GM19239 (cell line): ENCODE data around the gene LUM.
"Not testable (repeated sequence)": the region's sequence is repeated elsewhere in the genome, so short reads cannot be mapped to it uniquely, and the experiment has no call there.

ENCODE experiments used
- DNase-seq: peaks from one replicate; pipeline ENCODE4 v3.0.0; 2011; ENCODE audit warnings: low spot score; ENCODE audit not compliant: insufficient read length
- FAIRE-seq: peaks from 2 replicates; lab custom pipeline; 2011; peaks lifted over from hg19 to GRCh38; lab: Jason Lieb, UNC

LUM gene

DNA sequence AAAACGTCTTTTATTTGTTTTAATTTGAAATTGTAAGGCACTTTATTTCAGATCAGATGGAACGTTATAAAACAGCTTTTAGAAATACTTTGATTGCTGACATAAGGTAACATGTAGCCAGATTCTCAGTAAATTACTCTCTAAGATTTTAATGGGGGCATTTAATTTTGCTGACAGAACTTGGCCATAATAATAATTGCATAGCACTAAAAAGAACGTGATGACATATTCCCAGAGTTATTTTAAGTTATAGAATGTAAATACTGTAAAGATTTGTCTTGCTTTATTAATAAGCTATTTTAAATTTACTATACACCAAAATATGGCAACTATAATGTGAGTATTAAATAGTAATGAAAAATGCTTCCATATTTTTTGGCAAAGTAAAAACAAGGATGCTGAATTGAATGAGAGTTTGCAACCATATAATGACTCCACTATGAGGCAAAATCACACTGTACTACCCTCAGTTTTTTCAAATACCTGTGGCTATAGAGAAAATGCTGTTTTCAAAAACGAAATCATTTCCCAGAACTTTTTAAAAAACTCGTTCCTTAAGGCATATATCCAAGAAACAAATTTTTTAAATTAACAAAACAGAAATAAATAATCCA is 876 bp downstream of the LUM start:
- FAIRE-seq (no peak), DNase-seq (no peak)

DNA sequence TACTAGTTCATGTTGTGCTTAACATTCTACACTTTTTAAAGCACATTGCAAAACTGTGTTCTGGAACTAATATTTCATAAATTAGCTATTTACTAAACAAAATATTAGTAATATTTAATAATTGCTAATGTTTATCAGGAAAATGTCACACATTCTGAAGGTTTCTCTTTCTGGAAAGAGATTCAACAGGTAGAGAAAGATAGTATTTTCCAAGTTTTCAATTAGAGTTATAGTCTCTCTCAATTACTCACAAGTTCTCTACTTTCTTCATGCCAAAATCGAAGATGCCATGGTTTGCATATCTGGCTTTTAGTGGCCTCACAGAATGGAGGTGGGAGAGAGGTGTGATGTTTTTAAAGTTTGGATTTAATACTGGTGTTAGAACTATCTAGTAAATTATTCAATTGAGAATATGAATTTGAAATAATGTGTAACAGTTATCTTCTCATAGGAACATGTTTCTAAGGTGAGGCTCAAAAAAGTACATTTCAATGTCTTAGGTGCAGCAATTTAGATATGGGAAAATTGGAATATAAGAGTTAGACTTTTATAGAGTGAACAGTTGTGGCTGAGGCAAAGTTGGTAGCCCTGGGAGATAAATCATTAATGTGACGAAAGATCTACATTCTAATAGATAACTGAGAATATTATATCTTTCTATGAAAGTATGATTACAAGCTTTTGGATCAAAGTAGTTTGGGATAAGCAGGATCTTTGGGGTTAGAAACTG is 1.5 kb downstream of the LUM start:
- FAIRE-seq (no peak), DNase-seq (no peak)

GRCh38 chr12:91109148-91109564 is 2.1 kb downstream of the LUM start:
- DNase-seq (no peak), FAIRE-seq (peak; percentile 44)

- FAIRE-seq (no peak), DNase-seq (no peak)
Observed at GRCh38 chr12:91108196-91108755, 3.0 kb downstream of the LUM start.

DNA sequence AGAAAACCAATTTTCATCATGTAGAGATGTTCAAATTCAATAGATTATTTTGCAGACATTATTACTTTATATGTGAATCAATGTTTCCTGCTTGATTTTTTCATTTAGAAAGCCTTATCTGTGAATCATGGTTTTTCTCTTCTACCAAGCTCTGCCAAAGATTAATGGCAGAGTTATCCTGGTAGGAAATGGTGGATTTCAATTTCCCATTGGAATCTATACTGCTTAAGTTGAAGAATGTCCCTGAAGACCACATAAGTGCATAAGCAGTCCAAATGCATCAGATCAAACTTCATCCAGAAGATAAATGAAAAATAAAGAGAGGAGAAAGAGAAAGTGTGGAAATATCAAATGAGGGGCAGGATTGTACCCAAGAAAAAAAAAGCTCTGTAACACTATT is 5.0 kb downstream of the LUM start:
- no peak for FAIRE-seq

GRCh38 chr12:91105807-91106206 is 5.5 kb downstream of the LUM start:
- FAIRE-seq (no peak), DNase-seq (no peak)

More for the DNA sequence above, 5.0 kb downstream of the LUM start:
- no peak for DNase-seq

DNA sequence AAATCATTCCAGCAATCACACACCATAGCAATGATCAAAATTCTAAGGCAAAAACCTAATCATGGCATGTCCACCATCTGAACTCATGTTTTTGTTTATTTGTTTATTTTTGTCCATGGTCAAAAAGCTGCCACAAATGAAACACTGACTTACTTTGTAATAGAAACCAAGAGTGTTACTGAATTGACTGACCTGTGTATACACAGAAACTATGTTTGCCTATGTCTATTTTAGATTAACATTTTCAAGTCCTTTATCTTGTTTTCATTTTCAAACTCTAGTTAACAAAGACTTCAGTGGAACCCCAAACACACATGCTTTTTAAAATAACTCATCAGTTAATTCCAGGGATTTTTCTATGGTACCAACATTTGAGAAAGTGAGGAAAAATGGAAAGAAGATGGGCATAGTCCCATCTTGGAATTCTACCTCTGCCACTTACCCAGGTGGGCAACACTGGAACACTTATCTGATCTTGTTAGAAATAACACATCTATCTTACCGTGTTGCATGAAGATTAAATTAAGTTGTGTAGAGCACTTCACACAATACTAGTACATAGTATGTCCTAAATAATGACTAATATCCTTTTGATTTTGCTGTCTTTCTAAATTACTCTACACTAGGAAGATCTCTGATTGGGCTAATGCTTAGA is 6.4 kb downstream of the LUM start:
- no peak for DNase-seq
- FAIRE-seq, result no peak

DNA sequence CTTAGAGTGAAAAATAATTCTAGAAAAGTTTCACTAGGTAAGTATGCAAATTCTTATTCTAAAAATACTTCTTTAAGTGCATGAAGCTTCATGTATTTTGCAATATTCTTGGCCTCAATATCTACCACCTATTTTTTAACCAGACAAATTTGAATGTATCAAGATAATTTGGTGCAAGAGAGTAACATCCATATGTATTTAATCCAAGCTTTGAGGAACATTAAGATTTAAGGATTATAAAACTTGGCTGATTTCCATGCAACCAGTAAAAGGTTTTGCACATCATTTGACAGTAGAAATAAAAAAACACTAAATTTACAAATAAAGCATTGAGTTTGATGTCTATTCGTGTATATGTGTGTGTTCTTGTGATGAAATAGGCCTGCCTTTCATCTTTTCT is 7.7 kb downstream of the LUM start:
- FAIRE-seq (no peak), DNase-seq (no peak)

- no peak for FAIRE-seq
- no peak for DNase-seq
Observed at GRCh38 chr12:91103101-91103500, 8.2 kb downstream of the LUM start.

DNA sequence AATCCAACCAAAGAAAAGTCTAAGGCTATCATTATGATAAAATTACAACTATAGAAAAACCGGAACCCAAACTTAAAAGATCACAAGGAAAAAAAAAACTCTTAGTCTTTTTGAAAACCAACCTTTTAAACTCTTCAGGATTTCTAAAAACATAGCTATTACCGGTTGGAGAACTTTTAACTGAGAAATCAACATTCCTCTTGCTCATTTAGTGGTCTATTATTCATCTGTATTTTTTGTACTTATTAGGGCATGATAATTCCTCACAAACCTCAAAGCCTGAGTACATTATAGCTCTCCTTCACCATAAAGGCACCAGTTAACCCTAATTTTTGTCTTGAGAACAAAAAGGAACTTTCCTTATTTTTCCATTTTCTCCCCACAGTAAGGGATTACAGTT is 10.4 kb downstream of the LUM start:
- FAIRE-seq (no peak), DNase-seq (no peak)

GRCh38 chr12:91099836-91100235 is 11.5 kb downstream of the LUM start:
- FAIRE-seq (no peak), DNase-seq (no peak)

DNA sequence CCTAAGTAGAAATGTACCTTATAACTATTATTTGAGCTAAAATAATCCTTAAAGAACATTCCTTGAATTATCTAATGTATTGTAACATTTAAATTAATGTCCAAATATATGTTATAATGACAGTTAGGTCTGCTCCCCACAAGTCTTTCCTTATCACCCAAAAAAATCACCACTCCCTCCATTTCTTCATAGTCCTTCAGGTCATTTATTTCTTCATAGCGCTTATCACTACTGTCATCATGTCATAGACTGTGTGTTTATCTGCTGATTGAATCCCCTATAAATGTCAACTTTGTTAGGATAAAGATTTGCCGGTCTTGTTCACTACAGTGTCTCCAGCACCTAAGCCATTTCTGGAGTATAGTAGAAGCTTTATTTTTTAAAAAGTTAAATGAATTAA is 12.0 kb downstream of the LUM start:
- no peak for FAIRE-seq
- DNase-seq, result no peak

DNA sequence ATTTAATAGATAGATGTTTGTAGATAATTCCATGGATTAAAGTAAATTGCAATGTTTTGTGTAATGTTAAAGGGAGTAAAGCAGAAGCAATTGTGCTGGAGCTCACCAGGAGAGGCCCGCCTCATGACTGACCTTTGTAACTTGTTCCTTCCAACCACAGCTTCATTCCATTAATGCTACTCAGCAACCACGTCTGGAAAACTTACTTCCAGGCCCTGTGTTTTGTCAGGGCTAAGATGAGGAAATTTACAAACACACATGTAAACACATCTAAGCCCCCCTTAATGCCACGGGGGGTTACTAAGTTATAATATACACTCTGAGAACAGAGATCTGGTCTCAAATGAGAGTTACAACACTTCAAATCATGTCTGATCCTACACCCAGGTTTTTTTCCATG is 12.4 kb downstream of the LUM start:
- FAIRE-seq, result no peak
- DNase-seq, result no peak

- DNase-seq (no peak), FAIRE-seq (no peak)
Observed at GRCh38 chr12:91098461-91098860, 12.8 kb downstream of the LUM start.

DNA sequence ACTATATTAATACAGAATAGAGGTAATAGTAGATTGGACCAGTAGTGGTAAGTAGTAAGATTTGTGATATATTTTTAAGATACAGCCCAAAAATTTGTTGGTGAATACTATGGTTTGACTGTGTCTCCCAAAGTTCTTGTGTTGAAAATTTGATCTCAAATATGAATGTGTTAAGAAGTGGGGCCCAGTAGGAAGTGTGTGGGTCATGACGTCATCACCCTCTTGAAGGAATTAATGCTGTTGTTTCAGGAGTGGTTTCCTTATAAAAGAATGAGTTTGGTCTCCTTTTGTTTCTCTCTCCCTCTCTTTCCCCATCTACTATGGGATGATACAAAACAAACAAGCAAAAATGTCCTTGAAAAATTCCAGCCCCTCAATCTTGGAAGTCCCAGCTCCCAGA is 16.3 kb downstream of the LUM start:
- no peak for DNase-seq
- FAIRE-seq, result no peak

DNA sequence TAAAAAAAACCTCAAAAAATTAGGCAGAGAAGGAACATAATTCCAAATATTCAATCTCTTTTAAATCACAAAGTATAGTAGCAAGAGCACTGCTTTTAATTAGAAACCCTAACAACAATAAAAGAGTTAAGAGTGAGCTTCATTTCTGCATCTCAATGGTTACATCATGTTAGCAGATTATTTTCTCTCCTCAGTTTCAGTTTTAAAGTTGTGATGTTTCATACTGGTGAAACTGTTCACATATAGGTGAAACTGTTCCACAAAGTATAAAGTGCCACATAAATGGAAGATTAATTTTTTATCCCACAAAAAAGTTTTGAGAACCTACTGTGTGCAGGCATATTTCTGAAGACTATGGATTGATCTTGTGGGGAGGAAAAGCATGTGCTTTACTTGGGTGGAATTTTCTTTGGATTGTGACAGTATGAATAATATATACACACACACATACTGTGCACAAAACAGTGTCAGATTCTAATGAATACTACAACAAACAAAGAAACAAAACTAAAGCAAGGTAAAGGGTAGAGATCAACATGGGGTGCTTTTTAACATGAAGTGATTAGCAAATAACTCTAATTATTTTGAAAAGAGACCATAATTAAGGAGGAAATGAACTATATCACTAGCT is 17.1 kb downstream of the LUM start:
- FAIRE-seq (no peak), DNase-seq (no peak)

DNA sequence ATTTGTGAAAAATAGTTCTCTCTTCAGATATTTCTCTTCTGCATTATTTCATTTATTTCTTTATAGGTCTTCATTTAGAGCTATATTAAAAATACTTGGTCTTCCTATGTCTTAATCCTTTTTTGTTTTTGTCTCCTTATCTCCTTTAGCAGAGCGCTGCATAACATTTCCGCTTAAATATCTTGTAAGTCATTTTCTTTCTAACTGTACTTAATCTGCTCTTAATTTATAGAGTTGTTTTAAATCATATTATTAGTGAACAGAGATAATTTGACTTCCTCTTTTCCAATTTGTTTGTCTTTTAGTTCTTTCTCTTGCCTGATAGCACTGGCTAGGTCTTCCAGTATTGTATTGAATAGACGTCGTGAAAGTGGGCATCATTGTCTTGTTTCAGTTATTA is 18.0 kb downstream of the LUM start:
- FAIRE-seq, result no peak
- DNase-seq, result no peak

- DNase-seq (no peak), FAIRE-seq (no peak)
Observed at GRCh38 chr12:91091916-91092715, 19.2 kb downstream of the LUM start.

DNA sequence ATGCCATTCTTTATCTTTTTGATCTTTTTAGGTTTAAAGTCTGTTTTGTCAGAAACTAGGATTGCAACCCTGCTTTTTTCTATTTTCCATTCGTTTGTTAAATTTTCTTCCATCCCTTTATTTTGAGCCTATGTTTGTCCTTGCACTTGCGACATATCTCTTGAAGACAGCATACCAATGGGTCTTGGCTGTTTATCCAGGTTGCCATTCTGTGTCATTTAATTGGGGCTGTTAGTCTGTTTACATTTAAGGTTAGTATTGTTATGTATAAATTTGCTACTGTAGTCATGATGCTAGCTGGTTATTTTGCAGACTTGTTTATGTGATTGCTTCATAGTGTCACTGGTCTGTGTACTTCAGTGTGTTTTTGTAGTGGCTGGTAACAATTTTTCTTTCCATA is 21.3 kb downstream of the LUM start:
- not testable (repeated sequence) for FAIRE-seq, DNase-seq

DNA sequence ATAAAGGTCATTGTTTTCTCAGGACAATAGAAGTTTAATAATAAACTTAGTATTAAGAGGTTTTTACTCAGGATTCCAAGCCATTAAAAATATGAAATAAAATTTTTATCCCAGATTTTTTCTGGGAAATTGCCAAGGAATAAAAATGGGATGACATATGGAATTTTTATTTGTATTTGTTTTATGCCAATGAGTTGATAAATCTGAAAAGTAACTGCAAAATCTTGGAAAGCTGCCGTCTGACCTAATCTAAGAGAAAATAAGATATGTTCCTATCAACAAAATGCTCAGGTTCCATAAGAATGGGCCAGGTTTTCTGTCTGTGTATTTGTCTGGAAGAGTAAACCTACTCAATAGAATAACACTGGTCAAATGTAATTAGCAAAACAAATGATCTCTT is 31.3 kb downstream of the LUM start:
- FAIRE-seq, result no peak
- DNase-seq, result no peak
